HG02678 (cell line): ENCODE data around the gene NKAPL.
A peak's percentile ranks its signal among the peaks of the same experiment; 100 is the strongest.

Source experiments
- ATAC-seq: cut with Tn5 transposase; IDR thresholded peaks from one replicate; pipeline ENCODE4 v1.9.1; 2021; ENCODE audit warnings: mild to moderate bottlenecking, moderate library complexity; ENCODE audit not compliant: unreplicated experiment

The NKAPL gene

DNA sequence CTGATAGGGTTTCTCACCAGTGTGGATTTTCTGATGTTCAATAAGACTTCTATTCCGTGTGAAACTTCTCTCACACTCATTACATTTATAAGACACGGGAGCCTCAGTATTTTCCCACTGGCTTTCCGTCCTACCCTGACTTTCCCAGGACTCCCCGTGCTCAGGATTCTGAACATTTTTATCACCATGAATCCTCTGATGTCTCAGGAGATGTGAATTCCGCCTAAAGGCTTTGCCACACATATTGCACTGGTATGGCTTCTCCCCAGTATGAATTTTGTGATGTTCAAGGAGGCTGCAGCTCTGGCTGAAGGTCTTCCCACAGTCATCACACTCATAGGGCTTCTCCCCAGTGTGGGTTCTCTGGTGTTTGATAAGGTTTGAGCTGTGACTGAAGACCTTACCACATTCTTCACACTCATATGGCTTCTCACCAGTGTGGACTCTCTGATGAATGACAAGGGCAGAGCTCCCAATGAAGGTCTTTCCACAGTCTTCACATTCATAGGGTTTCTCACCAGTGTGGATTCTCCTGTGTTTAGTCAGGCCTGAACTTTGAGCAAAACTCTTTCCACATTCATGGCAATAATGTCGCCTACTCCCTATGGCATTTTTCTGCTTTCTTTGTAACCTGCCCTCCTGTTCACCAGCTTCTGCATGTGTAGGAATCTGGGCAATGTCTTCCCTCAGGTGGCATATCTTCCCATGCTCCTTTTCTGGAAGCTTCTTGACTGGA lies 13.7 kb upstream of the NKAPL start:
- ATAC-seq: no peak

DNA sequence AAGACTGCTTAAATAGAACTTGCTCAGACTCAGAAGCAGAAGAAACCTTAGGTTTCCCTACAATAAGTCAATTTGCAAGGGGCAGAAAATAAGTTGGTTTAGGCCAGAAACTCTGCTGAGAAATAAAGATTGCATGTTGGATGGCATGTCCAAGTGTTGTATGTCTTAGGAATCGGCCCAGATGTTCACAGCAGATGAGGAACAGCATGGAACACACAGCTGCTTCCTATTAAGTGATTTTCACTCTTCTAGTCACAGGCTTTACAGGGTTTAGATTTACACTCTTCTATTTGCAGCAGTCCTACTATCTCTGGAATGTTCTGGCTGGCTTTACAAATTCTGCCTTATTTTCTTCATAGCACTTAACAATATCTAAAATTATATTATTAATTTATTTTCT lies 10.2 kb upstream of the NKAPL start:
- ATAC-seq: no peak

DNA sequence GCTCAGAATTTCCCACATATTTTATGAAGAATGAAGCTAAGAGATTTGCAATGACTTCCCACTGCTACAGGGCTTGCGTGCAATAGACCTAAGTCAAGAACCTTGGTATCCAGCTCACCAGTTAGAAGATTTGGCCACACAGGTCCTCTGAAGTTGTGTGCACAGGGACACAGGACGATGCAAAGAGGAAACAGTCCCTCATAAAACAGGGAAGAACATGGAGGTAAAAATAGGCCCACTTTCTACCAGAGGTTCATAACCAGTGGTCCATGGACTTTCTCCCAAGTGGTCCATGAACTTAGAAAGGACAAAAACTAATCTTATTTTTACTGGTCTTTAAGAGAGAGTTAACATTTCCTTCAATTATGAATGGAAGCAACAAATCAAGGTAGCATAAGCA lies 8.3 kb upstream of the NKAPL start:
- ATAC-seq: no peak

DNA sequence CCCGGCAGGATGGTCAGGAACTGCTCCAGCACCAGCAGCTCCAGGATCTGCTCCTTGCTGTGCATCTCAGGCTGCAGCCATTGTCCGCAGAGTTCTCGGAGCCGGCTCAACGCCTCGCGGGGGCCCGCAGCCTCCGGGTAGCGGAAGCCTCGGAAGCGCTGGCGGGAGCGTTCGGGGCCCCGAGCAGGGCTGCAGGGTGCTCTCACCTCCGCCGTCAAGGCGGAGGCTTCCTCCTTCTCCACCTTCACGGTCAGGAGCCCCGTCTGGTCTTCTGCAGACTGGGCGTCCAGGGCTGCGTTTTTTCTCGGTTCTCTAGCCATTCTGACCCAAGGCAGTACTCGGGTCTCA lies 7.5 kb upstream of the NKAPL start:
- ATAC-seq: peak; percentile 46

DNA sequence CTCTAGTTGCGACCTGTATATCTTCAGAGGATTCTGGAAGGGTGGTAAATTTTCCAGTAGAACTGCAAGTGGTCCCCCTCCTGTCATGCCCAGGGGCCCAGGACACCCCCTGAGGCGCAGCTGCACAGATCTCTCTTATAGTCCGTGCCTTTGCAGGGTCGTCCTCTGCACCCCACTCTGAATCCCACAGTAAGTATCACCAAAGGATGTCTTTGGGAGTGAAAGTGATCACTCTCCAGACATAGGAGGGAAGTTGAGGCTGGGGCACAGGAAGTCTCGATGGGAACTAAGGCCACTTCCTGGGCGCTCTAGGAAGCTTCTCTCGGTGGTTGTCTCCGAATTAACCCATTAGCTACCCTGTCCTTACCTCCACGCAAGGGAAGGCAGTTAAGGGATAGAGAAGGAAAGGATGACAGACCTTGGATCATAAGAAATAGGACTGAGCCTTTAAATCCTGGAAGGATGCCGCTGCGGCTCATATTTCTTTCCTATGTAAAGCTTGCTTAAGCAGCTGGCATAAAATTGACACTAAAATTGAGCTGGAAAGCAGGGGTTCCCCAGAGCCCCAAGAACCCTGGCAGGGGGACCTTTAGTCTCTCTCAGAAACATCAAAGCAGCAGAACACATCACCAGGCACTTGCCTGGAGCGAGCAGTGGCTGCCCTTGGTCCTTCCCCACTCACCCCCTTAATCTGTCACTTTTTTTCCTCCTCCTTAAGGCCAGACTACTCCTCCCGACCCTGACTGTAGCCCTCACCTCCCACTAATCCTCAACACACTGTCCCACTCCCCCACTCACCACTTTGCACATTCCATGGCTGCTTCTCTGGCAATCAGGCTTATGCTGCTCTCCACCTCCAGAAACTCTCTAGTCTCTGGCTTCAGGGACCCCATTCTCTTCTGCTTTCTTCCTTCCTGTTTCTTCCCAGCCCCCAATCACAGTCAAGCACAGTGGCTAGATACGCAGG lies 6.8 kb upstream of the NKAPL start, which contains the start of gene ZKSCAN4:
ZKSCAN4 (minus strand) TSS at position 261 of the 967 bp plus-strand sequence. CDS start 289 bp downstream, outside the sequence.
- ATAC-seq: peak; percentile 86

DNA sequence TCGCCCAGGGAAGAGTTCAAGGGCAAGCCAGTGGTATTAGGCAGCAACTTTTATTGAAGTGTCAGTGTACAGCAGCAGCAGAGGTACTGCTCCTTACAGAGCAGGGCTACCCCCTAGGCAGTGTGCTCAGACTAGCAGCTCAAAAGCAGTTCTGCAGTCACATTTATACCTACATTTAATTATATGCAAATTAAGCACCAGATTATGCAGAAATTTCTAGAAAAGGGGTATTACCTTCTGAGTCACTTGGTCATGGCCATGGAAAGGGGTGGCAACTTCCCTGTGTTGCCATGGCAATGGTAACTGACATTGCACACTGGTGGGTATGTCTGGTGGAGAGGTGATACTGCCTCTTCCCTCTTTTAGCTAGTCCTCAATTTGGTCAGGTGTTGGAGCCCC lies 5.0 kb upstream of the NKAPL start:
- ATAC-seq: no peak

DNA sequence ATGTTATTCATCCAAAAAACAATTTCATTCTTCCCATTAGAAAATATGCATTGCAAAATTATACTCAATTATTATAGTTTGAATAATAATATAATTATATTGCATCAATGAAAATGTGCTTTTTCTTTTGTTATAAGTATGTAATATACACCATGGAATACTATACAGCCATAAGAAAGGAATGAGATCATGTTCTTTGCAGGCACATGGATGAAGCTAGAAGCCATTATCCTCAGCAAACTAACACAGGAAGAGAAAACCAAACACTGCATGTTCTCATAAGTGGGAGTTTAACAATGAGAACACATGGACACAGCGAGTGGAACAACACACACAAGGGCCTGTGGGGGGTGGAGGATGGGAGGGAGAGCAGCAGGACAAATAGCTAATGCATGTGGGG lies 2.1 kb upstream of the NKAPL start:
- no peak for ATAC-seq

DNA sequence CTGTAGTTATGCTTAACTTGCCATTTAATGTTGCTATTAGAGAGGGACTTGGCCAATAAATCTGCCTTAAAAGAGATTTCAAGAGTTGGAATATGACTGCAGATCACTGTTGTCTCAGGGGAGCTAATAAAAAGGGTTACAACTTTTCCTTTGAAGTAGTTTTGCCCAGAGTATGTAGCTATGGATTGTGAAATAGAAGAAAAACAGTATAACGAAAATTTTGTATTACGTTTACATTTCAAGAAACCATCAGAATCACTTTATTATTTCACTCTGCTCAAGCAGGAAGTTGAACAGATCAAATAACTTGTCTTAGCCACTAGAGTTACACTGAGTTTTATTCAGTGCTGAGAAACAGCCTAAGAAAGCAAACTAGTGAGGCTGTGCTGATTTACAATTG lies 4.8 kb downstream of the NKAPL start:
- ATAC-seq: no peak

DNA sequence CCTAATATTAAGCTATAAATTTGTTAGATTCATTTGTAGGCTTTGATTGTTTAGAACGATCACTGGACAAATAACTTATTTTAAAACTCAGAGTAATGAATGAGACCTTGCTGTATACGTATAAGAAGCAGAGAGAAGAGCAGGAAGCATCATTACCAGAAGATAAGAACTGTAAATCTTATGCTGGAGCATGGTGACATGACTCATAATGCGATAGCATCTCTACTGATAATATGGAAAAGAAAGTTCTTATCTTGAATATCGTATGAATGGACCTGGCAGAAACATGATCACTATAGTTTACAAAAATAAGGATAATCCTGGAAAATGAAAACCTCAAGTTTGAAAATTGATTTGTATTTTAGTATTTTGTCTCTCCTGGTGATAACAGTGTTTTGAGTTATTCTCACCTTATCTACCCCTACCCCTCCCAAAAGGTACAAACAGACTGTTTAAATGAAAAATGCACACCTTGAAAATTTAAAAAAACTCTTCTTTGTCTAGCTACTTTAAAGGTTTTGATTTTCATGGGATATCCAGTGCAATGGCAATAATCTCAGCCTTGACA lies 5.8 kb downstream of the NKAPL start:
- ATAC-seq: no peak

DNA sequence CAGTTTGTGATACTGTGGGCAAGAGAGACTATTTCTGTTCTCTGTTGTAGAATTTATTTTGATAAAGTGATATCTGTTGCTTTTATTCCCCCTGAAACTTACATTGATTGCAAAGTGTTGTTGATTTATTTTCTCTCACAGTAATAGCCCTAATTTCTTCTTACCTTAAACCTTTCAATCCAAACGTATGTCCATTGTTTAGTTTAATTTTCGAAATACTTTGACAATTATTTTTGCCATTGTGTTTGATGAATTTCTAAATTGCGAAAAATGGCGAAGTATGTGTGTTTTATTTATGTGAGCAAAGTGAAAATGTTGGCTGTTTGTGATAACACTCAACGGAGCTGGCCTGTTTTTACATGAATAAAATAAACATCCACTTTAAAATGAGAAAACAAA lies 7.5 kb downstream of the NKAPL start:
- ATAC-seq: no peak

DNA sequence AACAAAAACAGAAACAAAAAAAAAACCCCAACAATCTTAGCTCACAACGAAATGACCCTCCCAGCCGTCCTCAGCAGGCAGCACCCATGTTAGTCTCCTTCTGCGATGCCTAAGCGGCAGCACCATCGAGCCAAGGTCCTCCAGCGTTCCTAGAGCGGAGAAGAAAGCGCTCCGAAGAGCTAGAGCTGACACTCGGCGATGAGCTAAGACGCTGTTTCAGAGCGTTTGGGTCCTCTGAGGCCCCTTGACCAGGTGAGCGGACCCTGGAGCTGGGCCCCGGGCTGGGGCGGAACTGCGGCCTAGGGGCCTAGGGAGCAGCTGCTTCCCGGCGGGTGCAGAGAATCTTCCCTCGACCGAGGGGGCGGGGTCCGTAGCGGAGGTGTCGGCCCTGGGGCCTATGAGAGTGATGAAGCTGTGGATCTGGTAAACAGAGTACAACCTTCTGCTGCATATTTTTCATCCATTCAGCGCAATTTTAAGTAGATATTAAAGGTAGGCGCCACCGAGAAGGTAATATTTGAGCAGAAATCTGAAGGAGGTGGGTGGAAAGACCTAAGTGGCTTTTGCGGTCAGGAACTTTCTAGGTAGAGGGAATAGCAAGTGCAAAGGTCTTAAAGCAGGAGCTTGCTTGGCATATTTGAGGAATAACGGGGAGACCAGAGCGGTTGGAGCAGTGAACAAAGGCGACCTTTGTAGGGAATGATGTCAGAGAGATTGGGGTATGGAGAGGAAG lies 8.0 kb downstream of the NKAPL start, which contains the start of gene ZSCAN26:
ZSCAN26 (plus strand) TSS at position 182 of the 733 bp plus-strand sequence. CDS start 4,777 bp downstream, outside the sequence.
- ATAC-seq: peak; percentile 89

DNA sequence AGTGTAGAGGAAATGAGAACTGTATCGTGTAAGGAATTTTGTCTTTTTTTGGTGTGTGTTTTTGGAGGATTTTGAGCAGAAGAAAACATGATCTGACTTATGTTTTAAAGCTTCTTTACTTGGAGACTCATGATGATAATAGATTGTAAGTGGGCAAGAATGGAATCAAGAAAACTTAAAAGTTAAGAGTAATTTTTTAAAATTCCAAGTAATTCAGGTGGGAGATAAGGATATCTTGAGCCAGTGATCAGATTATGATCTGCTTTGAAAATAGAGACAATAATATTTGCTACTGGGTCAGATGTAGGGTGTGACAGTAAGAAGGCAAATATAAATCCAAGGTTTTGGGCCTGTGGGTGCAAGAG lies 8.6 kb downstream of the NKAPL start:
- ATAC-seq: no peak

DNA sequence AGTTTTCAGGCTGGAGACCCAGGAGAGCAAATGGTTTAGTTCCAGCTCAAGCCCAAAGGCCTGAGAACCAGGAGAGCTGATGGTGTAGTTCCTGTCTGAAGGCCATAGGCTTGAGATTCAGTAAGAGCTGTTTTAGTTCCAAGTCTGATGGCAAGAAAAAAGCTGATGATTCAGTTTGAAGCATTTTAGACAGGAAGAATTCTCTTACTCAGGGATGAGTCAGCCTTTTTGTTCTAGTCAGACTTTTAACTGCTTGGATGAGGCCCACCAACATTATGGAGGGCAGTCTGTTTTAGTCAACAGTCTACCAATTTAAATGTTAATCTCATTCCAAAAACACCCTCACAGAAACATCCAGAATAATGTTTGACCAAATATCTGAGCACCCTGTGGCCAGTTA lies 10.4 kb downstream of the NKAPL start:
- no peak for ATAC-seq

DNA sequence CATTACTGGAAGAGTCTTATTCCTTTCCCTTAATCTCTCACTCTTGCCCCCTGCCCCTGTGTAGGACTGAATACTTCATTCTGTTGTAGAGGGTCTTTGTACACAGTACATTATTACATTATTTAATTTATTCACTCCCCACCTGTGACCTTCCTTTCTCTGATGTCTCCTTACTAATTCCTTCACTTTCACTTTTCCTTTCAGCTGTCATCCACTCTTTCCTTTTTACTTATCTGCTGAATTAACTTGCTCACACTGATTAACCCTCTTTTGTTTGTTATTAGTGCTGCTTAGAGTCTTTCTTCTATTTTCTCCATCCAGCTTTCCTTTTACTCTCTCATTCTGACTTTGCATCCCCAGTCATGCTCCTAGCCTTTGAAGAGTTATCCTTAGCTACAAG lies 15.8 kb downstream of the NKAPL start:
- ATAC-seq: no peak

DNA sequence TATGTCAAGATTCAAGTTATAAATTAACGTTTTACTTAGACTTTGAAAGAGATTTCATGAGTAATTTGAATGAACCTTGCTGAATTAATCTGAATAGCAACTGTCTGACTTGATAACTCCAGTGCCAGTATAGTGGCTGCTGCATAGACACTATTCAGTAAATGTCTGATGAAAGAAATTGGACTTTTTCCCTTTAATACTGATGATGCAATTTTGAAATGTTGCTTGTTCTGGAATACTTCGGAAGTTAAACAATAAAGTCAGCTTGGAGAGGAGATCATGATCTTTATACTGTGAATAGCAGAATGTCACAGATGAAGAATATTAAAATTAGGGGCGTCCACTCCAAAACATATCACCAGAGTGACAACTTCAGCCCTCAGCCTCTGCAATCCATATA lies 18.6 kb downstream of the NKAPL start:
- ATAC-seq: no peak

DNA sequence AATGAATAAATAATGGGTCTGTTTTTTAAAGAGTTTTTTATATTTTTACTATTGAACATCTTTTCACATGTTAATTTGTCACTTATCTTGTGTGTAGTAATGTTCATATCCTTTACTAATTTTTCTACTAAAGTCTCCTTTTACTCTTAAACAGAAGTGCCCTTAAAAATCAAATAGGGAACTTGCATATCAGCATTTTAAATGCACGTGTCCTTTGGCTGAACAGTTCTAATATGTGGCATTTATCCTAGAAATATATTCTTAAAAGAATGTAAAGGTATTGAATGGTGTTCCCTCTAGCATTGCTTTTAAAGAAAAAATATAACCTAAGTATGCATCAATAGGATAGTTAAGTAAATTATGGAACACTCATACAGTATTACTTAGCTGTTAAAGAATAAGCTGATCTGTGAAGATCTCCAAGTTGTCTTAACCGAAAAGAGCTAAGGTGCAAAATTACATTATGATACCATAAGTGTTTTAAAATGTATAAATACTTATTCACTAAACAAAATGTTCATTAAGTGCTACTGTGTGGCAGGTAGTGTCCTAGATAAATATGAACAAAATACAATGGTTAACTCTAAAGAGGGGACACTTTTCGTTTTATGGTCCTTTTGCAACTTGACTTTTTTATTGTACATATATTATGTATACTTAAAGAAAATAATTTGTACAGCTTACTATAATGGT lies 21.6 kb downstream of the NKAPL start:
- no peak for ATAC-seq

DNA sequence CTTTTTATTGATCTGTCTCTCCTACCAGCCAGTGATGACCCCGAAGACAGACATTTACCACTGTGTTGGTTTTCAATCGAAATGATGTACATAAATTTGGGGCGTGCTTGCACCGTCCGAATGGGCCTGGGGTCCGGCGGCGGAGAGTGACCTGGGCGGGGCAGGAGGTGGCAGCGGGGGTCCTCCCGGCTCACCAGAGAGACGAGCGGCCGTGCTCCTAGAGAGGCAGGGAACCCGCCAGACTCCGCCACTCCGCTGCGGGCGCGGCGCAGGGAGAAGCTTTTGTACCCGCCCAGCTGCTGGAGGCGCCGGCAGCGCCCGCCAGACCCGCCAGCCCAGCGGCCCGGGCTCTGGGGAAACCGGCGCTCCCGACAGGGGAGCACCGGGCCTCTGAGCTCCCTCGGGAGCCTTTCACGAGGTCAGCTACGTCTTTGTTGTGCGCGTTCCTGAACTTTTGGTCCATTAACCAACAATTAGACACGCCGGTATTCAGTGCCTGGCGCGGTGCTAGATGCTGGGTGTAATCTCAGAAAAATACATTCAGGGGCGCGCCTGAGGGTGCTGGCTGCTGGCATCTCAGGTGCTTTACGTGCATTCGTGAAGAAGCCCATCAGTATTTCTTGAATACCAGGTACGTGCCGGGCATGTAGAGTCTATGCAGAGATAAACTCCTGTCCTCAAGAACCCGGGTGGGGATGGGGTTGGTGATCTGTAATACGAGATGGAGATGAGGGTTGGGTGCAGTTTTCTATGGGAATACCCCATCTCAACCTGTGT lies 22.4 kb downstream of the NKAPL start, which contains the start of gene PGBD1:
PGBD1 (plus strand) TSS at position 285 of the 777 bp plus-strand sequence. CDS start 2,242 bp downstream, outside the sequence.
- ATAC-seq: peak; percentile 88

DNA sequence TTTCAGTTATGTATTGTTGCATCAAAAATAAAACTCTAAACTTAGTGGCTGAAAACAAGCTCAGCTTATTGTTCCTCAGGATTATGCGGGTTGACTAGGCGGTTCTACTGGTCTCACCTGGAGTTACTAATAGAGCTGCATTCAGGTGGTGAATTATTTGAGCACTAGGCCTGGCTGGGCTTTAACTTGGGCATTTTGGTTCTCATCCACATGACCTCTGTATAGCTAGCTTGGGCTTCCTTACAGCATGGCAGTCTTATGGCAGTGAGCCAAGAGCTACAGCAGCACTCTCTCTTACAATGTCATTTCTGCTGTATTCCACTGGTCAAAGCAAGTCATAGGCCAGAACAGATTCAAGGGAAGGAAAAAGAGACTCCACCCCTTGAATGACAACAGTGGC lies 23.8 kb downstream of the NKAPL start:
- ATAC-seq: no peak

DNA sequence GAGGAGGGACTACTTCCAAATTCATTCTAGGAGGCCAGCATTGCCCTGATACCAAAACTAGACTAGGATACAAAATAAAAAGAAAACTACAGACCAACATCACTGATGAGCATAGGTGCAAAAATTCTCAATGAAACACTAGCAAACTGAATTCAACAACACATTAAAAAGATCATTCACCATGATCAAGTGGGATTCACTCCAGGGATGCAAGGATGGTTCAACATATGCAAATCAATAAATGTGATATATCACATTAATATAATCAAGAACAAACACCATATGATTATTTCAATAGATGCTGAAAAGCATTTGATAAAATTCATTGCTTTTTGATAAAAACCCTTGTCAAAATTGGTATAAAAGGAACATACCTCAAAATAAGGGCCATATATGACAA lies 32.5 kb downstream of the NKAPL start:
- no peak for ATAC-seq
